HG02763 (cell line): ENCODE data around the gene SKIC2.
"Not testable (repeated sequence)": the region's sequence is repeated elsewhere in the genome, so short reads cannot be mapped to it uniquely, and the experiment has no call there.

Source experiments
- ATAC-seq: cut with Tn5 transposase; IDR thresholded peaks from one replicate; pipeline ENCODE4 v1.9.1; 2021; ENCODE audit warnings: mild to moderate bottlenecking, moderate library complexity; ENCODE audit not compliant: unreplicated experiment

The SKIC2 gene

DNA sequence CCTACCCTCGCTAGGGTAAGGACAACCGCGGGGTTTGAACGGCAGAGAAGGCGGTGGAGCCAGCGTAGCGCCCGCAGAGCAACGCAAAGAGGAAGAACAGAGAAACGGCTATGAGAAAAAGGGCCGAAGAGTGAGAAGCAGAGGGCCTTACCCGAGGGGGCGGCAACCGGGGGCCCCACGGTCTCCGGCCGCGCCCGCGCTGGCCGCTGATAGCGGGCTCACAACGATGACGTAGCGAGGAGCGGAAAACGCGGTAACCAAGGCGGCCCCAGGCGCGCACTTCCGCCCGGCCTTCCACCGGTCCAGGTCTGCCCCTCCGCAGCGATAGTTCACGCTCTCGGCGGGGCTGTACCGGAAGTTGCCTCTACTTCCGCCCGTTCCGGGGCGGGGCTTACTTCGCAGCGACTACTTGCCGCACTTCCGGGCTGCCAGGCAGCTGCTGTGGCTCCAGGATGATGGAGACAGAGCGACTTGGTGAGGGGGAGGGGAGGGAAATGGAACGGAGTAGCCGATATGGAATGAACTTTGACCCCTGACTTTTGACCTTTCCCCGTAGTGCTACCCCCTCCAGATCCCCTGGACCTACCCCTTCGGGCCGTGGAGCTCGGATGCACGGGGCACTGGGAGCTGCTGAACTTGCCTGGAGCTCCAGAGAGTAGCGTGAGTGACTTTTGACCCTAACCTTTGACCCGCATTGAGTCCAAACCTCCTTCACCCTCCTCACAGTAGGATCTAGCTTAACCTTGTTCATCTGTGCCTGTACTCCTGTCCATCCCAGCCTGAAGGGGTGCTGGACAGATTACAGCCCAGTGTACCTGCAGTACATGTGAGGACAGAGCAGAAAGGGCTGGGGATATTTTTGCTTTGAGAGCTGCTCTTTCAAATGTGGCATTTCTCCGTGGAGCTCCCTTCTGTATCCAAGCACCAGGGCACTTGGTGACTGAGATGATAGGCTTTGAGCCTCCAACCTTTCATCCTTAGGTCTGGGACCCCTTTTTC is at the start of gene SKIC2, which contains the start of gene NELFE:
Gene SKIC2 (plus strand): TSS at position 435 of the 999 bp plus-strand sequence. CDS start 18 bp downstream, at position 453.
Gene NELFE (minus strand): TSS at position 231 of the 999 bp plus-strand sequence. CDS start 525 bp downstream, outside the sequence.
- ATAC-seq, result peak; percentile 98

DNA sequence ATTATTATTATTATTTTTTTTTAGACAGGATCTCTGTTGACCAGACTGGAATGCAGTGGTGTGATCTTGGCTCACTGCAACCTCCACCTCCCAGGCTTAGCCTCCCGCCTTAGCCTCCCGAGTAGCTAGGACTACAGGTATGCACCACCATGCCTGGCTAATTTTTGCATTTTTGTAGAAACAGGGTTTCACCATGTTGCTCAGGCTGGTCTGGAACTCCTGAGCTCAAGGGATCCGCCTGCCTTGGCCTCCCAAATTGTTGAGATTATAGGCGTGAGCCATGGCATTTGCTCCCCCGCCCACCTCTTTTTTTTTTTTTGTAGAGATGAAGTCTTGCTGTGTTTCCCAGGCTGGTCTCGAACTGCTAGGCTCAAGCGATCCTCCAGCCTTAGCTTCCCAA is 49.7 kb upstream of the SKIC2 start:
- ATAC-seq, result not testable (repeated sequence)

DNA sequence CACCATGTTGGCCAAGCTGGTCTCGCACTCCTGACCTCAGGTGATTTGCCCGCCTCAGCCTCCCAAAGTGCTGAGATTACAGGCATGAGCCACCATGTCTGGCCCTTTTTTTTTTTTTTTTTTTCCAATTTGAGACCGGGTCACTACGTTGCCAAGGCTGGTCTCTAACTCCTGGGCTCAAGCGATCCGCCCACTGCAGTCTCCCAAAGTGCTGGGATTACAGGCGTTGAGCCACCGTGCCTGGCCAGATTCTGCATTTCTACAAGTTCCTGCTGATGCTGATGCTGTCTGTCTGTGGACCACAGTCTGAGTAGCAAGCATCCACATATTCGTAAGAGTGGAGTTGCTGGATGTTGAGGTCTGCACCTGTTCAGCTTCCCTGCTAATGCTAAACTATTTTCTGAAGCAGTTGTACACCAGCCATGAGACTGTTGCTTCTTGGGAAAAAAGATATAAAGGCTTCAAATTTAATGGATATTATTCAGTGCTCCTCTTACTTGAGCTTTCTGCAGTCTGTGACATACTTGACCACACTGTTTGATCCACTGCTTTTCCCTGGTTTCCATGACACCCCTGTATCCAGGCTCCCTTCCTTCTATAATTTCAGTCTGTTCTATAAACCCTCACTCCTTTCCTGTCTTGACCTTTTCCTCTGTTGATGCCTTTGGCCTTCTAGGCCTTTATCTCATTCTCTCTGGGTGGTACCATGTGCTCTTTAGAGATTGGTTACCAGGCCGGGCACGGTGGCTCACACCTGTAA is 47.0 kb upstream of the SKIC2 start:
- ATAC-seq, result no peak

DNA sequence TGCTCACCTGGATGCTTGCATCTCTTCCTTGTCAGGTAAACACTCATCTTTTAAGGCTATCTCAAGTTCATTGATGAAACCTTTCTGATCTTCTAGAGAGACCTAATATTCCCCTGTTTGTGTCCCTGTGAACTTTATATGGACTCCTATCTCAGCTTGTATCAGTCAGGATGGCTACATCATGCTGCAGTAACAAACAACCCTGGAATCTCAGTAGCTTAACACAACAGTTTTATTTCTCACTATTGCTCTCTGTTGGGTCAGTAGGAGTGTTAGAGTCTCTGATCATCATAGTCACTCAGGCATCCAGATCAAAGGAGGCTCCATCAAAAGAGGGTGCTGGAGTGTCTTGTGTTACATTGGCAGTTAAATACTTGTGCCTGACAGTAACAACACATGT is 43.6 kb upstream of the SKIC2 start:
- ATAC-seq, result no peak

DNA sequence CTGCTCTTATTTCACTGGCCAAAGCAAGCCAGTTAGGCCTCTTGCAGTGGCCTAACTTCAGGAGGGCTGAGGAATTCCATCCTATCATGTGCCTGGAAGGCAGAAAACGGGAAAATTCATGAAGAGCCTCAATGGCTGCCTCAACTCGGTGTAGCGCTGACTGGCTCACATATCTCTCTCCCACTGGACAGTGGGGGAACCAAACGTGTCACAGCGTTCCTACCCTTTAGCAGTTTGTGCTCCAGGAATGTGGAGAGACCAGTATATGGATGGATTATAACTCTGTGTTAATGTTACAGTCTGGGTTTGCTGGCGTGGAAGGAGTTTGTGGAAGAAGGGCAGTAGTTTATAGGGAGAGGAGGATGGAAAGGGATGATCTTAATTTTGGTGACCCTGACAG is 43.2 kb upstream of the SKIC2 start:
- ATAC-seq, result no peak

DNA sequence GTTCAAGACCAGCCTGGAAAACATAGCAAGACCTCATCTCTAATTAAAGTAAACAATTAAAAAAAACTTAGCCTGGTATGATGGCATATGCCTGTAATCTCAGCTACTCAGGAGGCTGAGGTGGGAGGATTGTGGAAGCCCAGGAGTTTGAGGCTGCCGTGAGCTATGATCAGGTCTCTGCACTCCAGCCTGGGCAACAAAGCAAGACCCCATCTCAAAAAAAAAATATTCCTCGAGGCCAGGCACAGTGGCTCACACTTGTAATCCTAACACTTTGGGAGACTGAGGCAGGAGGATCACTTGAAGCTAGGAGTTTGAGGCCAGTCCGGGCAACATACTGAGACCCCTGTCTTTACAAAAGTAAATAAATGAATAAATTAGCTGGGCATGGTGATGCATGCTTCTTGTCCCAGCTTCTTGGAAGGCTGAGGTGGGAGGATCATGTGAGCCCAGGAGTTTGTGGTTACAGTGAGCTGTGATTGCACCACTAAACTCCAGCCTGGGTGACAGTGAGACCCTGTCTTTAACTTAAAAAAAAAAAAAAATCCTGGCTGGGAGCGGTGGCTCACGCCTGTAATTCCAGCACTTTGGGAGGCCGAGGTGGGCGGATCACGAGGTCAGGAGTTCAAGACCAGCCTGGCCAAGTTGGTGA is 40.8 kb upstream of the SKIC2 start:
- ATAC-seq, result no peak

DNA sequence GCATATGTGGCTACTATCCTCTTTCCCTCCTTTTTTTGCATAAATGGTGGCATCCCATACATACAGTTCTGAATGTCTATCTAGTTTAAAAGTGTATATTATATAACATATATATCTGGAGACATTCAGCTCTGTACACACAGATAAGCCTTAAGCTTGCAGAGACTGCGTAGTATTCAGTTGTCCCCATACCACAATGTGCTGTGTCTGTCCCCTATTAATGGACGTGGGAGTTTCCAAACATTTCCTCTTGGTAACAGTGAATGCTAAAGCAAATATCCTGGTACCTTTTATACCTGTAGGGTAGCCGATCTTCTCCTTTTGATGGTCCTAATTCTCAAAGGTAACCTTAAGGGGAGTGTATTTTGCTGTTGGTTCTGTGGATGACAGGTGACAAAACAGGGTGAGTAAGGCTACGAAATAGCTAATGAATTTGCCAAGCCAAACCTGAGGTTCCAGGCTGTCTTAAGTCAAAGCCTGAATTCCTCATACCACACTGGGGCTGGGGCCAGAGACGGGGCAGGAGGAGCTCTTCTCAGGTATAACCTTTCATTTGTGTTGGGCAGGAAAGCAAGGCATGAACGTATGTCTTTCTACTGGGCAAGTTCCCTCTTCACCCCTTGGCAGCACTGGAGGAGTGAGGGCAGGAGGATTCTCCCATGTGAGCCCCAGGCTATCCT is 39.2 kb upstream of the SKIC2 start:
- no peak for ATAC-seq

DNA sequence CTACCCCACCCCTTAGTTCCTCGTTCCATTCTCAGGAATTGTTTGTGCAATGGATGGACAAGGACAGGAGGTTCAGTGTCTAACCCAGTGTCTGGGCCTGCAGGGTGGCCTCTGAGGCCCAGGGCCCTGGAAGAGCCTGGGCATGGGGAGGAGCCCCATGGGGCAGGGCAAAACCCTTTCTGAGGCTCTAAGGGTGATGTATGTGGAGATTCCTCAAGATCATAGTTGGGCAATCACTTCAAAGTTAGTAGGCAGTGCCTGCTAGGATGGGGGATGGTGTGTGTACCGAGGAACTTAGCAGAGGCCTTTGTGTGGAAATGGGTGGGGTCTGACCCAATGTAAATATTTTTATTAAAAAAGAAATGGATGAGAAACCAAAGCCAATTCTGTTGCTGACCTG is 38.2 kb upstream of the SKIC2 start:
- no peak for ATAC-seq

DNA sequence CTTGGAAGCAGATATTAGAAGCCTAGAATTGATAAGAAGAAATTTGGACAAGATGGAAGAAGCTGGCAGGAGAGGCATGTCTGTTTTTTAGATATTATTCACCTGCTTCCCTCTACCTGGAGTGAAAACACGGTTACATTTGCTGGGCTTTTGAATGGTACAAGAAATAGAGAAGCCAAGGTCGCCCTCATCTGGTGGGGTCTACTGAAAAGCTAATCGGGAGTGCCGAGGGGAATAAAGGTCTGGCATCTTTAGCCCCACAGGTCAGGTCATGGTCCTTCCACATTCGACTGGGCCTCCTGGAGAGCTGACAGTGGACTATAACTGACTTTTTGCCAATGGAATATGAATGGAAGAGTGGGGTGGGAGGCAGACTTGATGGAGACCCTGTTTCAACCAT is 36.0 kb upstream of the SKIC2 start:
- ATAC-seq, result no peak

DNA sequence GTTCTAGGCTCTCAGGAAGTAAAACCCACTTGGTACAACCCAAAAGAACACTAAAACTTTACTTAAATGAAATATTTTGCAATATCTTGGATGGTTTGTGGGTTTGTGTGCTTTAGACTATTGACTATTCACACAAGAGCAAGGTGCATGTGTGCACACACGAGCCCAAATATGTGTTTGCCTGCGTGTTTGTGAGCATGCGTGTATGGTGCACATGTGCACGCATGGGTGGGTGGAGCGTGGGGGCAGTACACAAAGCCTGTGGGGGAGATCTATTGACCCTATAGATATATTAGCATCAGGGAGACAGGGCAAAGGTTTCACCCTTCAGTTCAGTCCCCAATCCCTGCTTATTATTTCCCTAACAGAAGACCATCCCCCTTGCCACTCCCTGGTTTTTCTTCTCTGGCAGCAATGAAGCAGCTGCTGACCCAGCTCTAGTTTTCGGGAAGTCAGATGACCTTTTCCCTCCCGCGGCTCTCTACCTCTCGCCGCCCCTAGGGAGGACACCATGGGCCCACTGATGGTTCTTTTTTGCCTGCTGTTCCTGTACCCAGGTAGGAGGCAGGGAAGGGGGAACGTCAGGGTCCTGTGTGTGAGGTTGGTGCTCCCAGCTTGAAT is 31.6 kb upstream of the SKIC2 start, which contains the start of gene C2:
Gene C2 (plus strand): TSS at position 476 of the 621 bp plus-strand sequence. CDS start 36 bp downstream, at position 512.
- ATAC-seq, result no peak

DNA sequence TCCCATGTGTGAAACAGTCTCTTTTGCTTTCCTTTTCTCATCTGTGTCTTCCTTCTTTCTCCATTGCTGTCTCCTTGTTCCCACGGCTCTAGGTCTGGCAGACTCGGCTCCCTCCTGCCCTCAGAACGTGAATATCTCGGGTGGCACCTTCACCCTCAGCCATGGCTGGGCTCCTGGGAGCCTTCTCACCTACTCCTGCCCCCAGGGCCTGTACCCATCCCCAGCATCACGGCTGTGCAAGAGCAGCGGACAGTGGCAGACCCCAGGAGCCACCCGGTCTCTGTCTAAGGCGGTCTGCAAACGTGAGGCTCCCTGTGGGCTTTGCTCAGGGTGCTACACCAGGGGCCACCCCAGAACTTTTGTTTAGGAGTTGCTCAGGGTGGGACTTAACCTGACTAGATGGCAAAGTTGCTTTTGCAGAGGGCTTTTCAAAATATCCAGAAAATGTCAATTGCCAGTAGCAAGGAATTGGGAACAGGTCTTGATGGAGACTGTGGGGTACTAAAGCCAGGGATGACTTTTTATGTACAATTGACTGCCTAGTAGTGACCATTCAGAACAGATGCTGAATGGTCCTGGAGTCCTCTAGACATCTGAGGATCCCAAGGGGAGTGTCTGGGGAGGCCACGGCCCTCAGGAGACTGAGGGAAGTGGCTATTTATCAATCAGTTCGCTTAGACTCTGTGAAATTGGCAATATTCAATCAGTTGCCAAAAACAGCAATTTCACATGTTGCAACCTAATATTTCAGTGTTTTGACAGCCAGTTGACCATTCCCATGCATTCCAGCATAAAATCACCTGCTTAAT is 30.9 kb upstream of the SKIC2 start:
- ATAC-seq, result no peak

DNA sequence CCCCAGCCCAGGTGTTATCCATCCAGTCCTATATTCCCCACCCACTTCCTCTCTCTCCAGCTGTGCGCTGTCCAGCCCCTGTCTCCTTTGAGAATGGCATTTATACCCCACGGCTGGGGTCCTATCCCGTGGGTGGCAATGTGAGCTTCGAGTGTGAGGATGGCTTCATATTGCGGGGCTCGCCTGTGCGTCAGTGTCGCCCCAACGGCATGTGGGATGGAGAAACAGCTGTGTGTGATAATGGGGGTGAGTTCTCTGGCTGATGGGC is 30.4 kb upstream of the SKIC2 start:
- no peak for ATAC-seq

DNA sequence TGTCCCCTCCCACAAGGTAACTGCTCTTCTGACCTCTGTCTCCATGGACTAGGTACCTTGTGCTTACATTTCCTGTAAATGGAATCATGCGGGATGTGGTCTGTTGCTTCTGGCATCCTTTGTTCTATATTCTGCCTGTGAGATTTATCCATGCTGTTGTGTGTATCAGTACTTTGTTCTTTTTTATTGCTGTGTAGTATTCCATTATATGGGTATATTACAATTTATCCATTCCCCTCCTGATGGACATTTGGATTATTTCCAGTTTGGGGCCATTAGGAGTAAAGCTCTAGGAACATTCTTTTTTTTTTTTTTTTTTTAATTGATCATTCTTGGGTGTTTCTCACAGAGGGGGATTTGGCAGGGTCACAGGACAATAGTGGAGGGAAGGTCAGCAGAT is 28.0 kb upstream of the SKIC2 start:
- ATAC-seq, result no peak

DNA sequence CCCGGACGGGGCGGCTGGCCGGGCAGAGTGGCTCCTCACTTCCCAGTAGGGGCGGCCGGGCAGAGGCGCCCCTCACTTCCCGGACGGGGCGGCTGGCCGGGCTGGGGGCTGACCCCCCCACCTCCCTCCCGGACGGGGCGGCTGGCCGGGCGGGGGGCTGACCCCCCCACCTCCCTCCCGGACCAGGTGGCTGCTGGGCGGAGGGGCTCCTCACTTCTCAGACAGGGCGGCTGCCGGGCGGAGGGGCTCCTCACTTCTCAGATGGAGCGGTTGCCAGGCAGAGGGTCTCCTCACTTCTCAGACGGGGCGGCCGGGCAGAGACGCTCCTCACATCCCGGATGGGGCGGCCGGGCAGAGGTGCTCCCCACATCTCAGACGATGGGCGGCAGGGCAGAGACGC is 26.8 kb upstream of the SKIC2 start:
- ATAC-seq, result not testable (repeated sequence)

DNA sequence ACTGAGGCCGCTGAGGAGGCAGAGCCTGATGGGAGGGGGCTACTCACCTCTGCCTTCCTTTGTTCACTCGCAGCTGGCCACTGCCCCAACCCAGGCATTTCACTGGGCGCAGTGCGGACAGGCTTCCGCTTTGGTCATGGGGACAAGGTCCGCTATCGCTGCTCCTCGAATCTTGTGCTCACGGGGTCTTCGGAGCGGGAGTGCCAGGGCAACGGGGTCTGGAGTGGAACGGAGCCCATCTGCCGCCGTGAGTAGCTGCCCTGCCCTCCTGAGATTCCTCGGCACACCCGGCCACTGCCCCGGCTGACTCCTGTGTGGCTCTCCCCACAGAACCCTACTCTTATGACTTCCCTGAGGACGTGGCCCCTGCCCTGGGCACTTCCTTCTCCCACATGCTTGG is 25.4 kb upstream of the SKIC2 start:
- ATAC-seq, result no peak

DNA sequence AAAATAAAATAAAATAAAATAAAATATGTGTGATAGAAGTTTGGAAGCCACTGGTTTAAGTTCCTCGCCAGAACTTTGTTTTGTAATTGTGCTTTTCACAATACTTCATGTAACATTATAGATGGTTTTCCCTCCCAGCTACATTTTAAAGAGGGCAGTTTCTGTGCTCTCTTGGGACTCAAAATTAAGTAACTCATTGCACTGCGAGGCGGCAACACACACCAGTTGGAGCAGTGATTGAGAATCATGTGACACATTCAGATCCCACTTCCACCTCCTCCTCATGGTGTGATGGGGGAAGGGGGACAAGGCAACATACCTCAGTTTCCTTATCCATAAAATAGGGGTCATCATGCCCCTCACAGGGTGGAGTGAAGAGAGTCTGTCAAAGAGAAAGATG is 24.0 kb upstream of the SKIC2 start:
- no peak for ATAC-seq

DNA sequence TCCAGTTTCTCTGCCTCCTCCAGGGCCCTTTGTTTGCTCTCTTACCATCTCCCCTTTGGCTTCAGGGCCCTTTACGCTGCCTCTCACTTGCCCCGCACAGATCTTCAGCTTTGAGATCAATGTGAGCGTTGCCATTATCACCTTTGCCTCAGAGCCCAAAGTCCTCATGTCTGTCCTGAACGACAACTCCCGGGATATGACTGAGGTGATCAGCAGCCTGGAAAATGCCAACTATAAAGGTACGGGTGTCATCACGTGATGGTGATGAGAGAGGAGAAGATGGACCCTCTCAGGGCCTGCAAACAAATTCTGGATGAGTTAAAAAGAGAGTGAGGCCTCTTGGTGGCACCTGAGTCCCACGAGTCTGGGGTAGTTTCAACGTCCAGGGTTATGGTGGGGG is 23.2 kb upstream of the SKIC2 start:
- no peak for ATAC-seq

DNA sequence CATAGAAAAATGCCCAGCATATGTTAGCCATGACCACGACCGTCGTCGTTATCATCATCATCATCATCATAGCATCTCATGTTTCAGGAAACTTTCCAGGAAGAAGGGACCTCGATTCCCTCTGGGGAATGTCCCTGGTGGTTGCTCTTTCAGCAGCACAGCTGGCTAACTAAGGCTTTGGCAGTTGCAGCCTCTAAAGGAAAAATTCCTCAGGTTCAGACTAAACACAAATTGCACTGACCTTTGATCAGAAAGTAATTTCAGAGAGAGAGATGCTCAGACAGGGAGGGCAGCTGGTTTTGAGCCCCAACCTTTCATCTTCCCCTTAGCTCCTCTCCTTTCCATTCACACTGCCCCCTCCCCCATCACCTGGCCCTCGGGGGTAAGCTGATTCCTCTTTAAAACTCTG is 18.7 kb upstream of the SKIC2 start:
- no peak for ATAC-seq

DNA sequence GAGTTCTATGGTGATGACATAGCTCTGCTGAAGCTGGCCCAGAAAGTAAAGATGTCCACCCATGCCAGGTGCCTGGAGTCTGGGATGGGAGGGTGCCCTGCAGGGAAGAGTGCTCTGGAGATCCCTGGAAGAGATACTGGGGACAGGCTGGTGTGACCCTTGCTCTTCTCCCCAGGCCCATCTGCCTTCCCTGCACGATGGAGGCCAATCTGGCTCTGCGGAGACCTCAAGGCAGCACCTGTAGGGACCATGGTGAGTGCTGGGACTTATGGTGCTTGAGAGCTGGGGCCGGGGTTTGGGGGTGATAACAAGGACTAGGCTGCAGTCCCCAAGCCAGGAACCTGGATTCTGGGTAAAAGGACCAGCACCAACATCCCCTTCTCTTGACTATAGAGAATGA is 15.2 kb upstream of the SKIC2 start:
- ATAC-seq, result no peak

DNA sequence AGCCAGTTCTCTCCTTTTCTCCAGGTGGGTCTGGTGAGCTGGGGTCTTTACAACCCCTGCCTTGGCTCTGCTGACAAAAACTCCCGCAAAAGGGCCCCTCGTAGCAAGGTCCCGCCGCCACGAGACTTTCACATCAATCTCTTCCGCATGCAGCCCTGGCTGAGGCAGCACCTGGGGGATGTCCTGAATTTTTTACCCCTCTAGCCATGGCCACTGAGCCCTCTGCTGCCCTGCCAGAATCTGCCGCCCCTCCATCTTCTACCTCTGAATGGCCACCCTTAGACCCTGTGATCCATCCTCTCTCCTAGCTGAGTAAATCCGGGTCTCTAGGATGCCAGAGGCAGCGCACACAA is 13.8 kb upstream of the SKIC2 start:
- ATAC-seq, result no peak
